Right atrium auricular region (tissue), 2 donors: Measurements from ENCODE around the gene C6orf89. TPM values are rescaled to one million over a fixed set of nuclear protein-coding genes. Genes with fewer than 3 reads are reported as not detected.
A peak's percentile ranks its signal among the peaks of the same experiment; 100 is the strongest.

Experiments
- DNase-seq: peaks from one replicate; pipeline ENCODE4 v3.0.0-alpha.2; 2019; ENCODE audit warnings: low spot score
- H3K27ac ChIP-seq, 2 donors: fragments of 200-600 bp; sonication (generic); 1 replicate in 1 of 2; 2 replicates in 1 of 2; pipeline ENCODE4 v1.5.1; 2016 to 2019
- H3K27me3 ChIP-seq, 2 donors: fragments of 200-600 bp; sonication (generic); one replicate each; pipeline versions ENCODE4 v1.5.1 to v1.6.0; 2017 to 2019
- H3K36me3 ChIP-seq: fragments of 200-600 bp; sonication (generic); one replicate; pipeline ENCODE4 v1.5.1; 2016
- H3K4me1 ChIP-seq, 2 donors: fragments of 200-600 bp; sonication (generic); one replicate each; pipeline versions ENCODE4 v1.5.1 to v1.6.0; 2017 to 2019
- H3K4me3 ChIP-seq, 2 donors: fragments of 200-600 bp; sonication (generic); 1 replicate in 1 of 2; 2 replicates in 1 of 2; pipeline ENCODE4 v1.5.1; 2017 to 2019; ENCODE audit warnings: mild to moderate bottlenecking in 1 of 2, moderate library complexity in 1 of 2
- H3K9me3 ChIP-seq, 2 donors: fragments of 200-600 bp; sonication (generic); one replicate each; pipeline ENCODE4 v1.5.1; 2019
- total RNA-seq, 2 donors: library from RNA; depleted of rRNA; stranded (reverse); fragments of >200 nt; gene quantifications; one replicate each; pipeline ENCODE4 v1.1.0, GENCODE V29; 2016
- TF ChIP-seq, protein P1 (sequence below), 2 donors: fragments of 200-600 bp; sonication (generic); IDR thresholded peaks; one replicate each; pipeline ENCODE4 v1.5.1; 2019; ENCODE audit warnings: antibody characterized with exemption in 2 of 2

C6orf89 gene
- total RNA-seq, 2 donors from 2014 or later, result 55.0 to 59.5 TPM

GRCh38 chr6:36964349-36964748 is 78.6 kb downstream of the C6orf89 start:
- TF ChIP-seq, protein P1, sequence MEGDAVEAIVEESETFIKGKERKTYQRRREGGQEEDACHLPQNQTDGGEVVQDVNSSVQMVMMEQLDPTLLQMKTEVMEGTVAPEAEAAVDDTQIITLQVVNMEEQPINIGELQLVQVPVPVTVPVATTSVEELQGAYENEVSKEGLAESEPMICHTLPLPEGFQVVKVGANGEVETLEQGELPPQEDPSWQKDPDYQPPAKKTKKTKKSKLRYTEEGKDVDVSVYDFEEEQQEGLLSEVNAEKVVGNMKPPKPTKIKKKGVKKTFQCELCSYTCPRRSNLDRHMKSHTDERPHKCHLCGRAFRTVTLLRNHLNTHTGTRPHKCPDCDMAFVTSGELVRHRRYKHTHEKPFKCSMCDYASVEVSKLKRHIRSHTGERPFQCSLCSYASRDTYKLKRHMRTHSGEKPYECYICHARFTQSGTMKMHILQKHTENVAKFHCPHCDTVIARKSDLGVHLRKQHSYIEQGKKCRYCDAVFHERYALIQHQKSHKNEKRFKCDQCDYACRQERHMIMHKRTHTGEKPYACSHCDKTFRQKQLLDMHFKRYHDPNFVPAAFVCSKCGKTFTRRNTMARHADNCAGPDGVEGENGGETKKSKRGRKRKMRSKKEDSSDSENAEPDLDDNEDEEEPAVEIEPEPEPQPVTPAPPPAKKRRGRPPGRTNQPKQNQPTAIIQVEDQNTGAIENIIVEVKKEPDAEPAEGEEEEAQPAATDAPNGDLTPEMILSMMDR (IDR thresholded peaks at IDR 0.05), result no peak
- H3K36me3 ChIP-seq, result peaks cover 25% of the 10 kb centered on the region
- no peaks in the 10 kb centered on the region for H3K9me3 ChIP-seq
- no peak overlapping the region for H3K4me3 ChIP-seq
- H3K27ac ChIP-seq, result peak overlapping the region in 1 of 2 donors; percentile 26
- DNase-seq, result no peak
- H3K27me3 ChIP-seq, result no peaks in the 10 kb centered on the region
- H3K4me1 ChIP-seq, result peaks cover 0 to 36% of the 10 kb centered on the region in 2 donors

DNA sequence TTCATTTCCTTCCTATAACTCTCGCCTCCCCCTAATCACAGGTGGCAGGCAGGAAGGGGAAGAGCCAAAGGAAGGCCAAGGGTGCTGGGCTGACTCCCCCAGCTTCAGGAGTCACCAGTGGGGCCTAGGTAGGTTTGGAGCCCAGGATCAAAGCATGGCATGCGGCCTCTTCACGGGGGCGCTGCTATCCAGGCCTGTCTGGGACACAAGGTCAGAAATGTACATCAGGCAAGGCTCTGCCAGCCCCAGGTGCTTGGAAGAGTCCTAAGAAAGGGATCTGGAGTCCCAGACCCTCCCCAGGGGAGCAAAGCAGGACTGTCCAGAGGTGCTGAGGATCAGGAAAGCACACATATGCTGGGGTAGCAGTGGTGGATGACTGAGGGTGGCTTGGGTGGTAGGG is 79.2 kb downstream of the C6orf89 start:
- Histone ChIP-seq H3K36me3 (peaks cover 30% of the 10 kb centered on the region), H3K27ac (peak overlapping the region in 1 of 2 donors; percentile 26), H3K9me3 (no peaks in the 10 kb centered on the region), H3K4me3 (no peak overlapping the region), H3K4me1 (peaks cover 0 to 42% of the 10 kb centered on the region in 2 donors), H3K27me3 (no peaks in the 10 kb centered on the region)
- TF ChIP-seq, protein P1 (IDR thresholded peaks at IDR 0.05), result no peak
- DNase-seq, result no peak

- H3K4me1 ChIP-seq, result peaks cover 0 to 59% of the 10 kb centered on the region in 2 donors
- no peak overlapping the region for H3K4me3 ChIP-seq
- TF ChIP-seq, protein P1 (IDR thresholded peaks at IDR 0.05), result no peak
- peak overlapping the region; percentile 20 for H3K27ac ChIP-seq
- no peaks in the 10 kb centered on the region for H3K9me3 ChIP-seq
- H3K36me3 ChIP-seq, result peaks cover 54% of the 10 kb centered on the region
- H3K27me3 ChIP-seq, result no peaks in the 10 kb centered on the region
- no peak for DNase-seq
These were observed 81.5 kb downstream of the C6orf89 start for GRCh38 chr6:36967301-36967700.

GRCh38 chr6:36967757-36968156 is 82.0 kb downstream of the C6orf89 start:
- H3K27ac ChIP-seq, result peak overlapping the region; percentile 20
- no peaks in the 10 kb centered on the region for H3K27me3 ChIP-seq
- TF ChIP-seq, protein P1 (IDR thresholded peaks at IDR 0.05), result no peak
- no peak overlapping the region for H3K4me3 ChIP-seq
- no peaks in the 10 kb centered on the region for H3K9me3 ChIP-seq
- peaks cover 0 to 63% of the 10 kb centered on the region in 2 donors for H3K4me1 ChIP-seq
- peaks cover 59% of the 10 kb centered on the region for H3K36me3 ChIP-seq
- no peak for DNase-seq

- DNase-seq, result peak; percentile 73
- no peaks in the 10 kb centered on the region for H3K27me3 ChIP-seq
- no peaks in the 10 kb centered on the region for H3K9me3 ChIP-seq
- H3K4me1 ChIP-seq, result peaks cover 0 to 67% of the 10 kb centered on the region in 2 donors
- TF ChIP-seq, protein P1 (IDR thresholded peaks at IDR 0.05), result no peak
- H3K4me3 ChIP-seq, result no peak overlapping the region
- H3K36me3 ChIP-seq, result peaks cover 65% of the 10 kb centered on the region
- peak overlapping the region; percentile 19 to 35 for H3K27ac ChIP-seq
These were observed 82.7 kb downstream of the C6orf89 start for GRCh38 chr6:36968266-36968977.
